Neural progenitor cell (in vitro differentiated cells): ENCODE data around the gene SHROOM4. TPM values are rescaled to one million over a fixed set of nuclear protein-coding genes. Genes with fewer than 3 reads are reported as not detected.

ENCODE experiments used
- DNase-seq: peaks from one replicate; pipeline ENCODE4 v3.0.0-alpha.2; 2016; ENCODE audit warnings: low spot score
- H2AFZ ChIP-seq: fragments of 200-600 bp; sonication (generic); replicated peaks from 2 replicates; pipeline ENCODE4 v1.6.1; 2016; ENCODE audit warnings: antibody characterized with exemption
- H3F3A ChIP-seq: fragments of 200-600 bp; sonication (generic); 2 replicates; pipeline ENCODE4 v1.6.1; 2016; ENCODE audit warnings: antibody characterized with exemption, low read depth
- H3K27ac ChIP-seq: fragments of 200-600 bp; sonication (generic); 2 replicates; pipeline ENCODE4 v1.5.1; 2016; ENCODE audit warnings: mild to moderate bottlenecking
- H3K27me3 ChIP-seq: fragments of 200-600 bp; sonication (generic); 2 replicates; pipeline ENCODE4 v1.6.1; 2016; ENCODE audit warnings: mild to moderate bottlenecking, moderate library complexity
- H3K36me3 ChIP-seq: fragments of 200-600 bp; sonication (generic); 2 replicates; pipeline ENCODE4 v1.5.1; 2016
- H3K4me1 ChIP-seq: fragments of 200-600 bp; sonication (generic); 2 replicates; pipeline ENCODE4 v1.6.1; 2016; ENCODE audit warnings: mixed run types
- H3K4me2 ChIP-seq: fragments of 200-600 bp; sonication (generic); 2 replicates; pipeline ENCODE4 v1.6.1; 2016
- H3K4me3 ChIP-seq: fragments of 200-600 bp; sonication (generic); 2 replicates; pipeline ENCODE4 v1.5.1; 2016
- H3K79me2 ChIP-seq: fragments of 200-600 bp; sonication (generic); 2 replicates; pipeline ENCODE4 v1.6.1; 2016; ENCODE audit warnings: low read depth
- H3K9ac ChIP-seq: fragments of 200-600 bp; sonication (generic); 2 replicates; pipeline ENCODE4 v1.6.1; 2016
- H3K9me3 ChIP-seq: fragments of 200-600 bp; sonication (generic); 2 replicates; pipeline ENCODE4 v1.5.1; 2016; ENCODE audit warnings: low read depth
- H4K20me1 ChIP-seq: fragments of 200-600 bp; sonication (generic); 2 replicates; pipeline ENCODE4 v1.6.1; 2016; ENCODE audit warnings: low read depth
- H3K27ac Mint-ChIP-seq: 3 replicates; pipeline ENCODE4 v1.8.0; 2021; ENCODE audit warnings: mixed read lengths
- H3K27me3 Mint-ChIP-seq: 2 replicates; pipeline ENCODE4 v1.8.0; 2022; ENCODE audit warnings: low read depth, mild to moderate bottlenecking, inconsistent platforms, moderate library complexity, mixed read lengths; ENCODE audit not compliant: insufficient read depth
- H3K36me3 Mint-ChIP-seq: 3 replicates; pipeline ENCODE4 v1.8.0; 2021; ENCODE audit warnings: mixed read lengths
- H3K4me1 Mint-ChIP-seq: 3 replicates; pipeline ENCODE4 v1.8.0; 2021; ENCODE audit warnings: mixed read lengths
- H3K4me3 Mint-ChIP-seq: 3 replicates; pipeline ENCODE4 v1.8.0; 2021; ENCODE audit warnings: mild to moderate bottlenecking, moderate library complexity, mixed read lengths
- H3K9me3 Mint-ChIP-seq: 3 replicates; pipeline ENCODE4 v1.8.0; 2020; ENCODE audit warnings: mixed read lengths
- CTCF ChIP-seq: fragments of 200-600 bp; sonication (generic); IDR thresholded peaks from 2 replicates; pipeline ENCODE4 v1.5.1; 2017; ENCODE audit warnings: antibody characterized with exemption, mild to moderate bottlenecking
- EZH2 ChIP-seq: fragments of 200-600 bp; sonication (generic); IDR thresholded peaks from 2 replicates; pipeline ENCODE4 v1.6.1; 2017; ENCODE audit warnings: antibody characterized with exemption, mild to moderate bottlenecking, moderate library complexity
- EZH2phosphoT487 ChIP-seq: fragments of 200-600 bp; sonication (generic); IDR thresholded peaks from 2 replicates; pipeline ENCODE4 v1.6.1; 2017; ENCODE audit warnings: antibody characterized with exemption
- total RNA-seq: library from RNA; depleted of rRNA; stranded (reverse); fragments of >200 nt; gene quantifications from 2 replicates; pipeline ENCODE4 v1.2.3, GENCODE V29; 2015; ENCODE audit warnings: low replicate concordance

The SHROOM4 gene
- total RNA-seq, 1 donor from 2014 or later = 3.0 TPM

GRCh38 chrX:50747471-50747900 is 66.5 kb downstream of the SHROOM4 start:
- Histone ChIP-seq H3K79me2 (no peaks in the 10 kb centered on the region), H4K20me1 (no peaks in the 10 kb centered on the region), H3K9ac (no peak overlapping the region), H2AFZ (no peak overlapping the region), H3K27ac (no peak overlapping the region), H3K36me3 (no peaks in the 10 kb centered on the region), H3F3A (no peaks in the 10 kb centered on the region), H3K27me3 (no peaks in the 10 kb centered on the region), H3K4me3 (no peak overlapping the region), H3K4me1 (no peaks in the 10 kb centered on the region), H3K9me3 (no peaks in the 10 kb centered on the region), H3K4me2 (no peak overlapping the region)
- Mint-ChIP-seq H3K36me3 (no peaks in the 10 kb centered on the region), H3K4me1 (no peaks in the 10 kb centered on the region), H3K27me3 (peaks cover 3% of the 10 kb centered on the region), H3K9me3 (no peaks in the 10 kb centered on the region), H3K27ac (no peak overlapping the region), H3K4me3 (no peak overlapping the region)
- TF ChIP-seq EZH2 = no peak
- TF ChIP-seq CTCF = peak; percentile 69
- no peak for TF ChIP-seq EZH2phosphoT487
- DNase-seq = peak; percentile 31

GRCh38 chrX:50736656-50737055 is 77.3 kb downstream of the SHROOM4 start:
- no peak overlapping the region for H3K4me3 ChIP-seq
- no peak for DNase-seq
- H2AFZ ChIP-seq = no peak overlapping the region
- Mint-ChIP-seq H3K36me3 (no peaks in the 10 kb centered on the region), H3K27me3 (no peaks in the 10 kb centered on the region), H3K9me3 (peaks cover 3% of the 10 kb centered on the region), H3K4me1 (no peaks in the 10 kb centered on the region), H3K4me3 (no peak overlapping the region), H3K27ac (no peak overlapping the region)
- no peaks in the 10 kb centered on the region for H3K27me3 ChIP-seq
- H3K27ac ChIP-seq = no peak overlapping the region
- H3F3A ChIP-seq = no peaks in the 10 kb centered on the region
- TF ChIP-seq CTCF (no peak), EZH2phosphoT487 (no peak), EZH2 (no peak)
- H3K9ac ChIP-seq = no peak overlapping the region
- H3K4me2 ChIP-seq = no peak overlapping the region
- H4K20me1 ChIP-seq = no peaks in the 10 kb centered on the region
- H3K36me3 ChIP-seq = no peaks in the 10 kb centered on the region
- no peaks in the 10 kb centered on the region for H3K9me3 ChIP-seq
- no peaks in the 10 kb centered on the region for H3K4me1 ChIP-seq
- H3K79me2 ChIP-seq = no peaks in the 10 kb centered on the region

- peaks cover 2% of the 10 kb centered on the region for H3K36me3 Mint-ChIP-seq
- Histone ChIP-seq H3K9ac (no peak overlapping the region), H3K4me3 (no peak overlapping the region), H3K36me3 (no peaks in the 10 kb centered on the region), H3K79me2 (no peaks in the 10 kb centered on the region), H3K9me3 (no peaks in the 10 kb centered on the region), H3K4me2 (no peak overlapping the region), H3K4me1 (no peaks in the 10 kb centered on the region), H2AFZ (no peak overlapping the region), H4K20me1 (no peaks in the 10 kb centered on the region), H3F3A (peaks cover under 1% of the 10 kb centered on the region), H3K27ac (no peak overlapping the region), H3K27me3 (no peaks in the 10 kb centered on the region)
- no peaks in the 10 kb centered on the region for H3K27me3 Mint-ChIP-seq
- TF ChIP-seq EZH2phosphoT487 (no peak), EZH2 (no peak), CTCF (no peak)
- no peak overlapping the region for H3K4me3 Mint-ChIP-seq
- no peaks in the 10 kb centered on the region for H3K4me1 Mint-ChIP-seq
- H3K9me3 Mint-ChIP-seq = peaks cover 7% of the 10 kb centered on the region
- no peak overlapping the region for H3K27ac Mint-ChIP-seq
- no peak for DNase-seq
Measured at GRCh38 chrX:50726296-50726695, 87.7 kb downstream of the SHROOM4 start.
